GM12801 (cell line): Measurements from ENCODE around the gene METTL25.

ENCODE experiments used
- CTCF ChIP-seq: IDR thresholded peaks from one replicate; pipeline ENCODE4 v1.5.1; 2011; ENCODE audit warnings: control low read depth; ENCODE audit not compliant: insufficient read length; ENCODE audit errors: extremely low read depth

METTL25 gene

GRCh38 chr12:82524641-82525040 is 166.3 kb downstream of the METTL25 start:
- no peak for TF ChIP-seq CTCF

- no peak for TF ChIP-seq CTCF
Observed at GRCh38 chr12:82525616-82526015, 167.3 kb downstream of the METTL25 start.

GRCh38 chr12:82527165-82527780 is 168.9 kb downstream of the METTL25 start:
- no peak for TF ChIP-seq CTCF
